H1 (cell line): ENCODE measurements around the gene SH2B2. TPM values are rescaled to one million over a fixed set of nuclear protein-coding genes. Genes with fewer than 3 reads are reported as not detected.

ENCODE experiments used
- CTCF ChIA-PET: fragments of 300-600 bp; sonication (Branson Sonifier 250); formaldehyde crosslinking; loops from one replicate; lab custom pipeline; 2021; ENCODE audit not compliant: partially characterized antibody; lab: Charles Lee
- POLR2A ChIA-PET: fragments of 300-600 bp; sonication (Branson Sonifier 250); formaldehyde crosslinking; loops from one replicate; lab custom pipeline; 2021; ENCODE audit warnings: inconsistent platforms; ENCODE audit not compliant: partially characterized antibody; lab: Charles Lee
- DNase-seq, 2 experiments: peaks; one replicate each; pipeline versions ENCODE4 v3.0.0 to v3.0.0-alpha.2; 2010 to 2022; ENCODE audit warnings: low spot score in 2 of 2, low read depth in 1 of 2, mixed read lengths in 1 of 2
- FAIRE-seq: peaks from 2 replicates; lab custom pipeline; 2011; peaks lifted over from hg19 to GRCh38; lab: Jason Lieb, UNC
- H2AFZ ChIP-seq: 2 replicates; pipeline ENCODE4 v1.8.1; 2012; ENCODE audit warnings: low read length, inconsistent platforms
- H2AK5ac ChIP-seq: 2 replicates; pipeline ENCODE4 v1.6.1; 2013; ENCODE audit warnings: low read depth, low read length
- H2BK120ac ChIP-seq: replicated peaks from 2 replicates; pipeline ENCODE3; 2013; ENCODE audit warnings: low read depth, low read length, inconsistent platforms
- H2BK12ac ChIP-seq: 2 replicates; pipeline ENCODE4 v1.6.1; 2013; ENCODE audit warnings: low read depth, low read length
- H2BK15ac ChIP-seq: 2 replicates; pipeline ENCODE4 v1.6.1; 2013; ENCODE audit warnings: low read length
- H2BK20ac ChIP-seq: 2 replicates; pipeline ENCODE4 v1.6.1; 2013; ENCODE audit warnings: low read length
- H2BK5ac ChIP-seq: 2 replicates; pipeline ENCODE4 v1.6.1; 2013; ENCODE audit warnings: low read depth, low read length
- H3K14ac ChIP-seq: 2 replicates; pipeline ENCODE4 v1.6.1; 2013; ENCODE audit warnings: inconsistent platforms; ENCODE audit not compliant: insufficient read length
- H3K18ac ChIP-seq: 2 replicates; pipeline ENCODE4 v1.6.1; 2013; ENCODE audit warnings: low read length; ENCODE audit errors: extremely low read depth
- H3K23ac ChIP-seq: 2 replicates; pipeline ENCODE4 v1.6.1; 2013; ENCODE audit warnings: inconsistent platforms; ENCODE audit not compliant: insufficient read length
- H3K23me2 ChIP-seq: 2 replicates; pipeline ENCODE4 v1.6.1; 2013; ENCODE audit warnings: low read depth, low read length
- H3K27ac ChIP-seq: 2 replicates; pipeline ENCODE4 v1.6.1; 2011; ENCODE audit warnings: low read depth, low read length, inconsistent platforms
- H3K27me3 ChIP-seq, 4 experiments: replicated peaks in 1 of 4; 1 replicate in 1 of 4; 2 replicates in 3 of 4; pipeline versions ENCODE4 v1.6.1 to v1.8.1; 2011 to 2013; ENCODE audit warnings: low read length in 3 of 4, mild to moderate bottlenecking in 3 of 4, inconsistent platforms in 2 of 4, mixed read lengths in 2 of 4, moderate library complexity in 1 of 4; ENCODE audit not compliant: control insufficient read depth in 3 of 4, insufficient read depth in 3 of 4; ENCODE audit errors: extremely low read depth in 1 of 4
- H3K36me3 ChIP-seq, 4 experiments: 2 replicates each; pipeline versions ENCODE4 v1.6.1 to v1.8.1; 2011 to 2013; ENCODE audit warnings: mild to moderate bottlenecking in 4 of 4, low read length in 3 of 4, moderate library complexity in 2 of 4, control low read depth in 1 of 4, inconsistent platforms in 1 of 4; ENCODE audit not compliant: insufficient read depth in 4 of 4, control insufficient read depth in 2 of 4
- H3K4ac ChIP-seq: replicated peaks from 2 replicates; pipeline ENCODE3; 2013; ENCODE audit warnings: low read length, low read depth, mixed read lengths, inconsistent platforms; ENCODE audit not compliant: insufficient read length
- H3K4me1 ChIP-seq, 4 experiments: replicated peaks in 1 of 4; 1 replicate in 1 of 4; 2 replicates in 3 of 4; pipeline versions ENCODE4 v1.6.1 to v1.8.1; 2011 to 2013; ENCODE audit warnings: low read length in 3 of 4, inconsistent platforms in 2 of 4, mixed read lengths in 1 of 4; ENCODE audit not compliant: insufficient read depth in 4 of 4, control insufficient read depth in 3 of 4
- H3K4me2 ChIP-seq, 2 experiments: 2 replicates each; pipeline versions ENCODE4 v1.6.1 to v1.8.1; 2011 to 2013; ENCODE audit warnings: low read depth in 2 of 2, low read length in 2 of 2, control low read depth in 1 of 2, inconsistent platforms in 1 of 2, mild to moderate bottlenecking in 1 of 2; ENCODE audit not compliant: insufficient read depth in 1 of 2
- H3K4me3 ChIP-seq, 4 experiments: fragments of 200-600, 300-600 bp in 1 of 4; sonication (generic), shearing (Covaris generic), sonication (Bioruptor Twin) in 1 of 4; 2 replicates each; pipeline versions ENCODE4 v1.5.1 to v1.8.1; 2011 to 2016; ENCODE audit warnings: low read length in 4 of 4, low read depth in 3 of 4, control low read depth in 2 of 4, inconsistent platforms in 2 of 4, mild to moderate bottlenecking in 2 of 4, mixed read lengths in 1 of 4, moderate library complexity in 1 of 4; ENCODE audit not compliant: insufficient read depth in 2 of 4; ENCODE audit errors: extremely low read depth in 1 of 4
- H3K56ac ChIP-seq: replicated peaks from 2 replicates; pipeline ENCODE3; 2013; ENCODE audit warnings: low read depth, mild to moderate bottlenecking, mixed read lengths, low read length, inconsistent platforms; ENCODE audit not compliant: insufficient read length
- H3K79me1 ChIP-seq: 2 replicates; pipeline ENCODE4 v1.6.1; 2013; ENCODE audit warnings: low read depth, low read length, control low read depth
- H3K79me2 ChIP-seq, 2 experiments: 2 replicates each; pipeline versions ENCODE4 v1.6.1 to v1.8.1; 2012 to 2013; ENCODE audit warnings: low read length in 2 of 2, mild to moderate bottlenecking in 2 of 2, inconsistent platforms in 1 of 2; ENCODE audit not compliant: insufficient read depth in 2 of 2, control insufficient read depth in 1 of 2
- H3K9ac ChIP-seq, 4 experiments: replicated peaks in 1 of 4; 1 replicate in 1 of 4; 2 replicates in 3 of 4; pipeline versions ENCODE4 v1.6.1 to v1.8.1; 2011 to 2013; ENCODE audit warnings: low read depth in 3 of 4, low read length in 3 of 4, control low read depth in 2 of 4, mild to moderate bottlenecking in 2 of 4, moderate library complexity in 2 of 4, inconsistent platforms in 1 of 4; ENCODE audit errors: extremely low read depth in 1 of 4
- H3K9me3 ChIP-seq, 2 experiments: 2 replicates each; pipeline versions ENCODE4 v1.6.1 to v1.8.1; 2012 to 2013; ENCODE audit warnings: mild to moderate bottlenecking in 2 of 2, moderate library complexity in 2 of 2, control low read depth in 1 of 2, inconsistent platforms in 1 of 2, low read depth in 1 of 2, low read length in 1 of 2, mixed read lengths in 1 of 2; ENCODE audit not compliant: insufficient read depth in 2 of 2
- H4K20me1 ChIP-seq, 2 experiments: replicated peaks in 1 of 2; 2 replicates each; pipeline versions ENCODE3 to v1.8.1; 2011 to 2013; ENCODE audit warnings: inconsistent platforms in 2 of 2, low read length in 2 of 2, mild to moderate bottlenecking in 1 of 2; ENCODE audit not compliant: insufficient read depth in 2 of 2, control insufficient read depth in 1 of 2
- H4K5ac ChIP-seq: 2 replicates; pipeline ENCODE4 v1.6.1; 2013; ENCODE audit warnings: low read length, low read depth, mixed read lengths, inconsistent platforms; ENCODE audit not compliant: insufficient read length
- H4K8ac ChIP-seq: 2 replicates; pipeline ENCODE4 v1.8.0; 2013; ENCODE audit warnings: mild to moderate bottlenecking, moderate library complexity, low read length, inconsistent platforms; ENCODE audit not compliant: insufficient read depth; ENCODE audit errors: extremely low read depth
- H4K91ac ChIP-seq: replicated peaks from 2 replicates; pipeline ENCODE3; 2013; ENCODE audit warnings: low read length, mixed read lengths, inconsistent platforms; ENCODE audit not compliant: insufficient read length
- ATF2 ChIP-seq: IDR thresholded peaks from 2 replicates; pipeline ENCODE4 v1.6.1; 2012; ENCODE audit warnings: low read length, inconsistent platforms
- BACH1 ChIP-seq: IDR thresholded peaks from 2 replicates; pipeline ENCODE4 v1.6.1; 2012; ENCODE audit warnings: low read length, improper control_type of control experiment
- CHD1 ChIP-seq: IDR thresholded peaks from 2 replicates; pipeline ENCODE4 v1.6.1; 2012; ENCODE audit warnings: low read depth, low read length, improper control_type of control experiment
- CREB1 ChIP-seq: IDR thresholded peaks from 2 replicates; pipeline ENCODE4 v1.6.1; 2012; ENCODE audit warnings: inconsistent platforms
- MAFK ChIP-seq: IDR thresholded peaks from 2 replicates; pipeline ENCODE4 v1.6.1; 2012; ENCODE audit warnings: low read depth, mild to moderate bottlenecking, improper control_type of control experiment, low read length
- POLR2A ChIP-seq, 2 experiments: IDR thresholded peaks; 1 replicate in 1 of 2; 2 replicates in 1 of 2; pipeline ENCODE4 v1.6.1; 2011; ENCODE audit warnings: low read depth in 2 of 2, low read length in 2 of 2, mild to moderate bottlenecking in 2 of 2; ENCODE audit errors: control extremely low read depth in 1 of 2
- RNF2 ChIP-seq: fragments of 200-900, 300-1000 bp; sonication (generic); IDR thresholded peaks from 2 replicates; pipeline ENCODE4 v1.7.1; 2016; ENCODE audit warnings: borderline replicate concordance, low read depth, mild to moderate bottlenecking, antibody characterized with exemption, low read length; ENCODE audit not compliant: poor library complexity, severe bottlenecking; ENCODE audit errors: missing control alignments
- SIRT6 ChIP-seq: IDR thresholded peaks from one replicate; pipeline ENCODE4 v1.7.1; 2012; ENCODE audit warnings: low read length, inconsistent platforms
- TAF1 ChIP-seq: IDR thresholded peaks from 2 replicates; pipeline ENCODE4 v1.6.1; 2011; ENCODE audit warnings: mild to moderate bottlenecking, low read depth, low read length
- WGBS, 2 experiments: shearing (Covaris generic) in 1 of 2; methylation state at CpG; one replicate each; pipeline versions ENCODE4 v1.1.6 to v1.1.7; 2013 to 2015; ENCODE audit warnings: low lambda C conversion rate in 2 of 2, mixed read lengths in 2 of 2, inconsistent platforms in 1 of 2, low coverage in 1 of 2, missing lambda C conversion rate in 1 of 2; ENCODE audit not compliant: insufficient replicate concordance in 2 of 2, insufficient coverage in 1 of 2, insufficient read length in 1 of 2; ENCODE audit errors: extremely low coverage in 1 of 2, missing lambda C conversion rate in 1 of 2; 5-methylcytosine and 5-hydroxymethylcytosine counted together
- polyA plus RNA-seq, 7 experiments: library from polyadenylated mRNA; depleted of rRNA in 3 of 7; stranded (reverse) in 5 of 7; unstranded in 2 of 7; fragments of >200 nt in 5 of 7; fragments of 200-250 nt in 2 of 7; gene quantifications; 1 replicate in 5 of 7; 2 replicates in 1 of 7; 4 replicates in 1 of 7; pipeline versions ENCODE4 v1.2.1 to v1.2.3, GENCODE V29; 2011 to 2013; ENCODE audit warnings: missing spikeins in 2 of 7, mixed read lengths in 2 of 7
- total RNA-seq: library from RNA; stranded (reverse); fragmentation: NEBNext Ultra II Directional; extraction: Animal tissue kit (Norgen Biotek cat#: 25700); gene quantifications from 2 replicates; pipeline ENCODE4 v1.2.1, GENCODE V29; 2021

Gene SH2B2
- total and polyA plus RNA-seq, 2 of the 8 experiments (the other 6 are each of a cell fraction or from before 2014, with no cell fraction given) = 11.5 to 18.7 TPM

GRCh38 chr7:102326157-102326889 is 39.7 kb downstream of the SH2B2 start:
- Histone ChIP-seq H3K79me2 (no peaks in the 10 kb centered on the region), H3K9ac (no peak overlapping the region), H2BK120ac (no peak overlapping the region), H3K4me2 (no peak overlapping the region), H2BK15ac (no peak overlapping the region), H3K36me3 (no peaks in the 10 kb centered on the region), H3K4me1 (peaks cover 0 to 3% (median under 1%) of the 10 kb centered on the region in 4 experiments; a peak in 3 of 7 replicates), H3K14ac (no peak overlapping the region), H4K8ac (no peak overlapping the region), H2AK5ac (no peak overlapping the region), H3K79me1 (no peaks in the 10 kb centered on the region), H2BK12ac (no peak overlapping the region), H2AFZ (no peak overlapping the region)
- 95% methylated on average over 11 of the region's 11 CpGs; no CpG with 5 or more reads in 1 of the 2 experiments for WGBS, 2 experiments
- CTCF ChIA-PET = interaction anchor here (0.9 to 1.1 kb wide), 2 partner anchors 8 to 78 kb away, joined by 3 read pairs; no protein-coding TSS in a partner anchor
- TF ChIP-seq CHD1 = no peak
- TF ChIP-seq TAF1 = no peak
- TF ChIP-seq CREB1 = no peak
- no peak for TF ChIP-seq RNF2
- TF ChIP-seq POLR2A (IDR thresholded peaks at IDR 0.05; ENCODE audit: control extremely low read depth in 1 of 2, low read depth in 2 of 2, low read length in 2 of 2) = no peak
- TF ChIP-seq MAFK = no peak
- no peak for TF ChIP-seq SIRT6
- no peak for TF ChIP-seq ATF2
- no peak for TF ChIP-seq BACH1
- TF ChIP-seq, all 59 proteins: peak for 0
- no peak overlapping the region for H3K56ac ChIP-seq
- no peak overlapping the region for H3K23ac ChIP-seq
- H3K18ac ChIP-seq = no peak overlapping the region
- H3K27ac ChIP-seq = no peak overlapping the region
- H3K27me3 ChIP-seq = peaks cover 0 to 2% (median 0%) of the 10 kb centered on the region in 4 experiments; a peak in 2 of 7 replicates
- no peak overlapping the region for H4K91ac ChIP-seq
- FAIRE-seq = no peak
- H4K5ac ChIP-seq = no peak overlapping the region
- POLR2A ChIA-PET = no interaction called here
- H2BK5ac ChIP-seq = no peak overlapping the region
- DNase-seq = peak in 1 of 2 experiments; percentile 35
- H3K23me2 ChIP-seq = no peaks in the 10 kb centered on the region
- no peak overlapping the region for H3K4me3 ChIP-seq
- no peak overlapping the region for H2BK20ac ChIP-seq
- no peaks in the 10 kb centered on the region for H3K9me3 ChIP-seq
- H4K20me1 ChIP-seq = peaks cover 0 to 1% of the 10 kb centered on the region in 2 experiments
- no peak overlapping the region for H3K4ac ChIP-seq
